SK-N-SH (cell line): Measurements from ENCODE around the gene LTBP1.

Experiments
- CHD2 ChIP-seq: fragments of 150-350 bp; IDR thresholded peaks from 2 replicates; pipeline ENCODE4 v1.6.1; 2018; ENCODE audit warnings: low read length; ENCODE audit not compliant: partially characterized antibody
- EP300 ChIP-seq, 2 experiments: IDR thresholded peaks; 2 replicates each; pipeline versions ENCODE4 v1.4.0 to v1.6.1; 2012; ENCODE audit warnings: borderline replicate concordance in 1 of 2, low read depth in 1 of 2, low read length in 1 of 2
- EZH2phosphoT487 ChIP-seq: fragments of 200-600 bp; sonication (generic); IDR thresholded peaks from 2 replicates; pipeline ENCODE4 v1.6.1; 2017; ENCODE audit warnings: low read depth, mixed run types, mild to moderate bottlenecking, antibody characterized with exemption, moderate library complexity, borderline replicate concordance
- GATA2 ChIP-seq: sonication (generic); formaldehyde crosslinking; IDR thresholded peaks from 2 replicates; pipeline ENCODE4 v1.5.0; 2020; ENCODE audit warnings: mild to moderate bottlenecking, missing genetic modification reagents
- RCOR1 ChIP-seq: fragments of 150-350 bp; IDR thresholded peaks from 2 replicates; pipeline ENCODE4 v1.6.1; 2017; ENCODE audit warnings: antibody characterized with exemption, low read length
- TF ChIP-seq, protein P1 (sequence below): fragments of 200-600 bp; sonication (generic); IDR thresholded peaks from 2 replicates; pipeline ENCODE4 v1.6.1; 2017; ENCODE audit warnings: antibody characterized with exemption, mild to moderate bottlenecking, moderate library complexity
- TF ChIP-seq, protein P2 (sequence below): IDR thresholded peaks from 2 replicates; pipeline ENCODE4 v1.4.0; 2012; ENCODE audit warnings: low read depth

DNA sequence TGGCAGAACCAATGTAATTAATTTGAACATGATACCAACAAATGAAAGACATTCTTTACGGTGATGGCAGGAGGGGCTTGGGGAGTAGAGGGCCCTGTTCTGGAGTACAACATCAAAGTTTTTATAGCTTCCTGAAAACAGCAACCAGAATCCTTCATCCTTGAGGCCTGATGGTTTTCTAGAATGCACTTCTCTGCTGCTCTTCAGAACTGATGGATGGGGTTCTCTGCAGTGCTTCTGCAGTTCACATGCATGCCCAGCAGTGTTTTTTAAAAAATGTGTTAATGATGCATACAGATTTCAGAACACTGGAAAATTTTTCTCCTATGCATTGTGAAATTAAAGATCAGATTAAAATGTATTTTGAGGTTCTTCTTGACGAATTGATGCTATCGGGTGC is 2.5 kb downstream of the LTBP1 start:
- TF ChIP-seq, protein P1, sequence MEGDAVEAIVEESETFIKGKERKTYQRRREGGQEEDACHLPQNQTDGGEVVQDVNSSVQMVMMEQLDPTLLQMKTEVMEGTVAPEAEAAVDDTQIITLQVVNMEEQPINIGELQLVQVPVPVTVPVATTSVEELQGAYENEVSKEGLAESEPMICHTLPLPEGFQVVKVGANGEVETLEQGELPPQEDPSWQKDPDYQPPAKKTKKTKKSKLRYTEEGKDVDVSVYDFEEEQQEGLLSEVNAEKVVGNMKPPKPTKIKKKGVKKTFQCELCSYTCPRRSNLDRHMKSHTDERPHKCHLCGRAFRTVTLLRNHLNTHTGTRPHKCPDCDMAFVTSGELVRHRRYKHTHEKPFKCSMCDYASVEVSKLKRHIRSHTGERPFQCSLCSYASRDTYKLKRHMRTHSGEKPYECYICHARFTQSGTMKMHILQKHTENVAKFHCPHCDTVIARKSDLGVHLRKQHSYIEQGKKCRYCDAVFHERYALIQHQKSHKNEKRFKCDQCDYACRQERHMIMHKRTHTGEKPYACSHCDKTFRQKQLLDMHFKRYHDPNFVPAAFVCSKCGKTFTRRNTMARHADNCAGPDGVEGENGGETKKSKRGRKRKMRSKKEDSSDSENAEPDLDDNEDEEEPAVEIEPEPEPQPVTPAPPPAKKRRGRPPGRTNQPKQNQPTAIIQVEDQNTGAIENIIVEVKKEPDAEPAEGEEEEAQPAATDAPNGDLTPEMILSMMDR = no peak
- TF ChIP-seq EP300 (IDR thresholded peaks at IDR 0.05; ENCODE audit: borderline replicate concordance in 1 of 2, low read depth in 1 of 2, low read length in 1 of 2) = no peak
- TF ChIP-seq RCOR1 = no peak
- no peak for TF ChIP-seq EZH2phosphoT487
- TF ChIP-seq, protein P2, sequence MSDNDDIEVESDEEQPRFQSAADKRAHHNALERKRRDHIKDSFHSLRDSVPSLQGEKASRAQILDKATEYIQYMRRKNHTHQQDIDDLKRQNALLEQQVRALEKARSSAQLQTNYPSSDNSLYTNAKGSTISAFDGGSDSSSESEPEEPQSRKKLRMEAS = no peak
- TF ChIP-seq CHD2 = no peak
- no peak for TF ChIP-seq GATA2 (CRISPR knock-in tag)
